HG03139 (cell line): ENCODE measurements around the gene OSTM1.
A peak's percentile ranks its signal among the peaks of the same experiment; 100 is the strongest.

ENCODE experiments used
- ATAC-seq: cut with Tn5 transposase; IDR thresholded peaks from one replicate; pipeline ENCODE4 v1.9.1; 2021; ENCODE audit not compliant: unreplicated experiment

Gene OSTM1

GRCh38 chr6:108074359-108075144 lies at the start of gene OSTM1:
TSS of gene OSTM1 (minus strand) at chr6:108074741. CDS start at chr6:108074651, 90 bp downstream.
- ATAC-seq = peak; percentile 96

GRCh38 chr6:108123946-108124345 lies 49.4 kb upstream of the OSTM1 start:
- no peak for ATAC-seq

- ATAC-seq = no peak
These were observed 49.0 kb upstream of the OSTM1 start for GRCh38 chr6:108123481-108123929.

GRCh38 chr6:108121612-108122011 lies 47.1 kb upstream of the OSTM1 start:
- no peak for ATAC-seq

GRCh38 chr6:108120311-108120710 lies 45.8 kb upstream of the OSTM1 start:
- ATAC-seq = no peak

- no peak for ATAC-seq
These were observed 45.2 kb upstream of the OSTM1 start for GRCh38 chr6:108119769-108120141.

- ATAC-seq = no peak
These were observed 44.5 kb upstream of the OSTM1 start for GRCh38 chr6:108118810-108119768.

- no peak for ATAC-seq
These were observed 43.8 kb upstream of the OSTM1 start for GRCh38 chr6:108118359-108118724.

GRCh38 chr6:108117427-108118358 lies 43.2 kb upstream of the OSTM1 start:
- ATAC-seq = no peak

GRCh38 chr6:108116546-108117426 lies 42.2 kb upstream of the OSTM1 start:
- ATAC-seq = no peak

- no peak for ATAC-seq
These were observed 41.1 kb upstream of the OSTM1 start for GRCh38 chr6:108115598-108116058.

- no peak for ATAC-seq
These were observed 40.5 kb upstream of the OSTM1 start for GRCh38 chr6:108114841-108115597.

- ATAC-seq = no peak
These were observed 39.3 kb upstream of the OSTM1 start for GRCh38 chr6:108113557-108114519.

GRCh38 chr6:108108374-108108773 lies 33.8 kb upstream of the OSTM1 start:
- ATAC-seq = no peak

- no peak for ATAC-seq
These were observed 32.6 kb upstream of the OSTM1 start for GRCh38 chr6:108107102-108107501.

- ATAC-seq = no peak
These were observed 32.2 kb upstream of the OSTM1 start for GRCh38 chr6:108106694-108107093.

- ATAC-seq = no peak
These were observed 31.7 kb upstream of the OSTM1 start for GRCh38 chr6:108106261-108106660.

- ATAC-seq = no peak
These were observed 31.0 kb upstream of the OSTM1 start for GRCh38 chr6:108105571-108105970.
